ENCODE measurements around the gene BCL7B. TPM values are rescaled to one million over a fixed set of nuclear protein-coding genes. Genes with fewer than 3 reads are reported as not detected.

The BCL7B gene
- total RNA-seq, 1 experiment from 2014 or later = 50.4 TPM

DNA sequence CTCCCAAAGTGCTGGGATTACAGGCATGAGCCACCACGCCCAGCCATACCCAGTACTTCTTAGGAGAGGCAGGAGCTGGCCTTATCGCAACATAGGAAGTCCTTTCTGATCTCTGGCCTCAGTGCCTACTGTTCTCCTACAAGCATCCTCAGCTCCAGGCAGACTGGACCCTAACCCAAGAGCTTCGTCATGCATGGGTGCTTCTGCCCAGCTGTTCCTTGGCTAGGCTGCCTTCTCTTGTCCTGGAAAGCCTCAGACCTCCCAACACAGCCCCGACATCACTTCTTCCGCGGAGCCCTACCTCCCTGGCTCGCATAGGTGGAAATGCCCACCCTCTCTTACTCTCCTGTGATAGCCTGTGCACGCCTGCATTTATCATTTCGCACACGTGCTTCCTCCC is 15.8 kb downstream of the BCL7B start:
- Histone ChIP-seq H3K9me3 (ENCODE audit: control insufficient read depth in 1 of 2, insufficient read depth in 1 of 2, low read depth in 1 of 2, low read length in 2 of 2) (no peaks in the 10 kb centered on the region), H3K4me1 (ENCODE audit: control insufficient read depth in 1 of 2, insufficient read depth in 2 of 2, low read length in 2 of 2) (0 out of 4 replicates have a peak, but pooled peaks cover 0 to 3% of the 10 kb centered on the region in 2 experiments), H4K20me1 (ENCODE audit: insufficient read depth) (no peaks in the 10 kb centered on the region), H3K27me3 (ENCODE audit: insufficient read depth, low read length) (no peaks in the 10 kb centered on the region), H3K79me2 (ENCODE audit: insufficient read depth, low read length) (peaks cover 49% of the 10 kb centered on the region), H3K9me2 (ENCODE audit: insufficient read depth) (no peaks in the 10 kb centered on the region), H3K27ac (ENCODE audit: low read depth, low read length) (no peak overlapping the region), H3K36me3 (ENCODE audit: control insufficient read depth in 1 of 2, insufficient read depth in 2 of 2, low read length in 2 of 2) (peaks cover 30 to 33% of the 10 kb centered on the region in 2 experiments; a peak in 3 of 4 replicates), H2AFZ (ENCODE audit: low read depth, low read length, poor library complexity, severe bottlenecking) (no peak overlapping the region), H3K4me2 (ENCODE audit: low read length) (no peak overlapping the region), H3K9ac (ENCODE audit: low read length) (no peak overlapping the region), H3K4me3 (replicated peaks in 1 of 2; ENCODE audit: low read depth in 1 of 2, low read length in 2 of 2) (no peak overlapping the region)
- ChIA-PET CTCF (no interaction called here), POLR2A (no interaction called here), RAD21 (ENCODE audit: low non-redundant PET in 1 of 2, low total read pairs in 2 of 2, uncharacterized antibody in 2 of 2, unreplicated experiment in 2 of 2) (no interaction called here)
- BruUV-seq (replicated peaks) = no TSS peak
- ATAC-seq (no peak), DNase-seq (ENCODE audit: low read depth, low spot score) (no peak)
- TF ChIP-seq, protein P1, sequence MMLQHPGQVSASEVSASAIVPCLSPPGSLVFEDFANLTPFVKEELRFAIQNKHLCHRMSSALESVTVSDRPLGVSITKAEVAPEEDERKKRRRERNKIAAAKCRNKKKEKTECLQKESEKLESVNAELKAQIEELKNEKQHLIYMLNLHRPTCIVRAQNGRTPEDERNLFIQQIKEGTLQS (IDR thresholded peaks at IDR 0.05) = no peak
- TF ChIP-seq, protein P2, sequence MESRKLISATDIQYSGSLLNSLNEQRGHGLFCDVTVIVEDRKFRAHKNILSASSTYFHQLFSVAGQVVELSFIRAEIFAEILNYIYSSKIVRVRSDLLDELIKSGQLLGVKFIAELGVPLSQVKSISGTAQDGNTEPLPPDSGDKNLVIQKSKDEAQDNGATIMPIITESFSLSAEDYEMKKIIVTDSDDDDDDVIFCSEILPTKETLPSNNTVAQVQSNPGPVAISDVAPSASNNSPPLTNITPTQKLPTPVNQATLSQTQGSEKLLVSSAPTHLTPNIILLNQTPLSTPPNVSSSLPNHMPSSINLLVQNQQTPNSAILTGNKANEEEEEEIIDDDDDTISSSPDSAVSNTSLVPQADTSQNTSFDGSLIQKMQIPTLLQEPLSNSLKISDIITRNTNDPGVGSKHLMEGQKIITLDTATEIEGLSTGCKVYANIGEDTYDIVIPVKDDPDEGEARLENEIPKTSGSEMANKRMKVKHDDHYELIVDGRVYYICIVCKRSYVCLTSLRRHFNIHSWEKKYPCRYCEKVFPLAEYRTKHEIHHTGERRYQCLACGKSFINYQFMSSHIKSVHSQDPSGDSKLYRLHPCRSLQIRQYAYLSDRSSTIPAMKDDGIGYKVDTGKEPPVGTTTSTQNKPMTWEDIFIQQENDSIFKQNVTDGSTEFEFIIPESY (IDR thresholded peaks at IDR 0.05; ENCODE audit: extremely low read depth, insufficient replicate concordance, low read length) = no peak
- no peak for TF ChIP-seq SP1 (IDR thresholded peaks at IDR 0.05; ENCODE audit: low read depth)
- TF ChIP-seq, protein P3, sequence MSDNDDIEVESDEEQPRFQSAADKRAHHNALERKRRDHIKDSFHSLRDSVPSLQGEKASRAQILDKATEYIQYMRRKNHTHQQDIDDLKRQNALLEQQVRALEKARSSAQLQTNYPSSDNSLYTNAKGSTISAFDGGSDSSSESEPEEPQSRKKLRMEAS (IDR thresholded peaks at IDR 0.05) = no peak
- no peak for TF ChIP-seq FOSL1 (IDR thresholded peaks at IDR 0.05; ENCODE audit: low read depth)
- TF ChIP-seq POLR2A (IDR thresholded peaks at IDR 0.05; ENCODE audit: borderline replicate concordance, extremely low read depth, insufficient read depth, insufficient read length) = no peak
- TF ChIP-seq EZH2phosphoT487 (IDR thresholded peaks at IDR 0.05; ENCODE audit: borderline replicate concordance) = no peak
- TF ChIP-seq, protein P4, sequence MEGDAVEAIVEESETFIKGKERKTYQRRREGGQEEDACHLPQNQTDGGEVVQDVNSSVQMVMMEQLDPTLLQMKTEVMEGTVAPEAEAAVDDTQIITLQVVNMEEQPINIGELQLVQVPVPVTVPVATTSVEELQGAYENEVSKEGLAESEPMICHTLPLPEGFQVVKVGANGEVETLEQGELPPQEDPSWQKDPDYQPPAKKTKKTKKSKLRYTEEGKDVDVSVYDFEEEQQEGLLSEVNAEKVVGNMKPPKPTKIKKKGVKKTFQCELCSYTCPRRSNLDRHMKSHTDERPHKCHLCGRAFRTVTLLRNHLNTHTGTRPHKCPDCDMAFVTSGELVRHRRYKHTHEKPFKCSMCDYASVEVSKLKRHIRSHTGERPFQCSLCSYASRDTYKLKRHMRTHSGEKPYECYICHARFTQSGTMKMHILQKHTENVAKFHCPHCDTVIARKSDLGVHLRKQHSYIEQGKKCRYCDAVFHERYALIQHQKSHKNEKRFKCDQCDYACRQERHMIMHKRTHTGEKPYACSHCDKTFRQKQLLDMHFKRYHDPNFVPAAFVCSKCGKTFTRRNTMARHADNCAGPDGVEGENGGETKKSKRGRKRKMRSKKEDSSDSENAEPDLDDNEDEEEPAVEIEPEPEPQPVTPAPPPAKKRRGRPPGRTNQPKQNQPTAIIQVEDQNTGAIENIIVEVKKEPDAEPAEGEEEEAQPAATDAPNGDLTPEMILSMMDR (IDR thresholded peaks at IDR 0.05 in 2 of 3, conservative IDR thresholded peaks at IDR 0.05 in 1 of 3; ENCODE audit: borderline replicate concordance in 1 of 3, insufficient read depth in 1 of 3, low read depth in 2 of 3, low read length in 2 of 3) = no peak
- TF ChIP-seq ZFX (IDR thresholded peaks at IDR 0.05) = no peak
- TF ChIP-seq TCF7L2 (IDR thresholded peaks at IDR 0.05; ENCODE audit: borderline replicate concordance, extremely low read depth, insufficient read depth, insufficient read length) = no peak
- no peak for TF ChIP-seq POLR2AphosphoS5 (IDR thresholded peaks at IDR 0.05; ENCODE audit: low read depth, low read length)
- no peak for TF ChIP-seq EGR1 (IDR thresholded peaks at IDR 0.05; ENCODE audit: low read depth)
- TF ChIP-seq CEBPB (IDR thresholded peaks at IDR 0.05; ENCODE audit: low read depth) = no peak
- intact Hi-C loops (cut with micrococcal nuclease) = no loop called here
